IPS-18a (cell line): ENCODE measurements around the gene DPP3.
A peak's percentile ranks its signal among the peaks of the same experiment; 100 is the strongest.

Source experiments
- H3K27ac ChIP-seq: one replicate; pipeline ENCODE4 v1.5.1; 2013; ENCODE audit warnings: low read length
- H3K27me3 ChIP-seq: one replicate; pipeline ENCODE4 v1.6.1; 2013; ENCODE audit warnings: mild to moderate bottlenecking, low read length; ENCODE audit not compliant: control insufficient read depth, insufficient read depth
- H3K36me3 ChIP-seq: one replicate; pipeline ENCODE4 v1.6.1; 2013; ENCODE audit warnings: low read depth, low read length; ENCODE audit not compliant: control insufficient read depth
- H3K4me1 ChIP-seq: one replicate; pipeline ENCODE4 v1.6.1; 2013; ENCODE audit warnings: low read depth, low read length; ENCODE audit not compliant: control insufficient read depth
- H3K4me3 ChIP-seq: one replicate; pipeline ENCODE4 v1.5.1; 2013; ENCODE audit warnings: low read length
- H3K9ac ChIP-seq: one replicate; pipeline ENCODE4 v1.6.1; 2013; ENCODE audit warnings: mild to moderate bottlenecking, low read length, moderate library complexity
- H3K9me3 ChIP-seq: one replicate; pipeline ENCODE4 v1.6.1; 2013; ENCODE audit warnings: low read depth, low read length; ENCODE audit not compliant: control insufficient read depth

Gene DPP3

DNA sequence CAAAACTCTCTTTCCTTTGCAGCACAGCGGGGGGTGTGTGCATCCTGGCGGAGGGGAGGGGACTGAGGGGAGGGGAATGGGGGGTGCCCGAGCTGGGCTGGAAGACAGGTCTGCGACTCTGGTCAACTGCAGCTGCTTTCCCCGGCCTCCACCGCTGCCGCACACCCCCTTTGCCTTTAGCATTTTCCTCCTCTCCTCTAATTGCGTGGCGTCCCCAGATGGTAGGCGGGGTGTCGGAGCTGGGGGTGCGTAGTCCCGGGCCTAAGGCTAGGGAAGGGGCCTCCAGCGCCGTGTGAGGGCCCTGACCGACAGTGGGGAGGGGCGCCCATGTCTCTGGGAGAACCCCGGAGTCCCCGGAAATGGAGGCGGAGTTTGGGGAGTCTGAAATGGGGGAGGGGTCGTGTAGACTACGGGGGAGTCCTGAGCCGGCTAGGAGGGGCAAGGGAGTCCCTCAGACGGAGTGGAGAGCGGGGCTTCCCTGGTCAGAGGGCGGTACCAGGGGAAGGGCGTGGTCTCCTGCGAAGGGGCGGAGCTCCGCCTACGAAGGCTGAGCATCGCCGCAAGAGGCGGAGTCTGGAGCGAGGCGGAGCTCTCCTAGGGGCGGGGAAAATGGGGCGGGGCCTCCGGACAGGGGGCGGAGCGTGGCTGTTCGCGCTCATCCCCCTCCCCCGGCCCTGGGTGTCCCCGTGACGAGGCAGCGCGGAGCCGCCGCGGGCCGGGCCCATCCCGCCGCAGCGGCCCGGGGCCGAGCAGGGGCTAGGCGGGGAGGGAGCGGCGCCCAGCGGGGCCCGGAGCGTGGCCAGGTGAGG is 13.8 kb upstream of the DPP3 start, which contains the start of gene PELI3:
PELI3 (plus strand) TSS at position 681 of the 809 bp plus-strand sequence. CDS start 1,224 bp downstream, outside the sequence.
- peaks cover 4% of the 10 kb centered on the region for H3K27me3 ChIP-seq
- no peaks in the 10 kb centered on the region for H3K36me3 ChIP-seq
- H3K9ac ChIP-seq, result peak within 1 kb of the TSS; percentile 47
- peak within 1 kb of the TSS; percentile 18 for H3K27ac ChIP-seq
- H3K4me3 ChIP-seq, result peak within 1 kb of the TSS; percentile 82
- H3K4me1 ChIP-seq, result peaks cover 18% of the 10 kb centered on the region
- no peaks in the 10 kb centered on the region for H3K9me3 ChIP-seq

DNA sequence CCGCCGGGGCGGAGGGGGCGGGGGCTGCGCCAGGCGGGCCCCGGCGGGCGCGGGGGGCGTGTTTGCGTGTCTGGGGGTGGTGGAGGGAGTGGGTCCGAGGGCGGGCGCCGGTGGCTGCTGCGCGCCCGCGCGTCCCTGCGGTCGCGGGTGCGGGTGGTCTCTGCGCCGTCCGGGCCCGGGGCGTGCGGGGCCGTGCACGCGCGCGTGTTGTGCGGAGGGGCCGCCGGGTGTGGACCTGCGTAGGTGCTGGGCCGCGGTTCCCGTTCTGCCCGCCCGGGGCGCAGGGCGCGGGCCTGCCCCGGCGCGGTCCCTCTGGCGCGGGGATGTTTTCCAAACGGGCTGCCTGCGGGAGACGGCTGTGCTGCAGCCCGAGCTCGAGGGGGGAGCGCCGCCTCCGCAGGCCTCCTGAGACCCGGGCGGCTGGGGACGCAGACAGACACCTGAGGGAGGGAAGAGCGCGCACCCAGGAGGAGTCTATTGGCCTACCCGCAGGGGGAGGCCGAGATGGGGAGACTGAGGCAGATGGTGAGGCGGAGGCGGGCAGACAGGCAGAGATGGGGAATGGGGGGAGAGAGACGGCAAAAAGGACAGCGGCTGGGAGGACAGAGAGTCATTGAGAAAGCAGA is 13.1 kb upstream of the DPP3 start:
- Histone ChIP-seq H3K27me3 (peaks cover 4% of the 10 kb centered on the region), H3K4me1 (peaks cover 18% of the 10 kb centered on the region), H3K9me3 (no peaks in the 10 kb centered on the region), H3K36me3 (no peaks in the 10 kb centered on the region), H3K9ac (peak overlapping the region; percentile 29), H3K27ac (no peak overlapping the region), H3K4me3 (peak overlapping the region; percentile 82)

GRCh38 chr11:66467756-66468155 is 12.5 kb upstream of the DPP3 start:
- H3K4me1 ChIP-seq, result peaks cover 18% of the 10 kb centered on the region
- H3K9ac ChIP-seq, result no peak overlapping the region
- H3K9me3 ChIP-seq, result no peaks in the 10 kb centered on the region
- H3K4me3 ChIP-seq, result peak overlapping the region; percentile 82
- no peak overlapping the region for H3K27ac ChIP-seq
- H3K27me3 ChIP-seq, result peaks cover 4% of the 10 kb centered on the region
- H3K36me3 ChIP-seq, result peaks cover 4% of the 10 kb centered on the region

GRCh38 chr11:66468691-66469090 is 11.5 kb upstream of the DPP3 start:
- Histone ChIP-seq H3K4me3 (no peak overlapping the region), H3K27me3 (peaks cover 4% of the 10 kb centered on the region), H3K36me3 (peaks cover 4% of the 10 kb centered on the region), H3K9ac (no peak overlapping the region), H3K4me1 (peaks cover 18% of the 10 kb centered on the region), H3K9me3 (no peaks in the 10 kb centered on the region), H3K27ac (no peak overlapping the region)

GRCh38 chr11:66469441-66469840 is 10.8 kb upstream of the DPP3 start:
- Histone ChIP-seq H3K36me3 (peaks cover 11% of the 10 kb centered on the region), H3K27me3 (peaks cover 4% of the 10 kb centered on the region), H3K4me1 (peaks cover 18% of the 10 kb centered on the region), H3K4me3 (no peak overlapping the region), H3K9ac (no peak overlapping the region), H3K9me3 (no peaks in the 10 kb centered on the region), H3K27ac (no peak overlapping the region)

GRCh38 chr11:66470015-66470414 is 10.2 kb upstream of the DPP3 start:
- no peak overlapping the region for H3K27ac ChIP-seq
- H3K27me3 ChIP-seq, result peaks cover 4% of the 10 kb centered on the region
- no peaks in the 10 kb centered on the region for H3K9me3 ChIP-seq
- no peak overlapping the region for H3K9ac ChIP-seq
- H3K4me3 ChIP-seq, result no peak overlapping the region
- H3K4me1 ChIP-seq, result peaks cover 17% of the 10 kb centered on the region
- H3K36me3 ChIP-seq, result peaks cover 11% of the 10 kb centered on the region

DNA sequence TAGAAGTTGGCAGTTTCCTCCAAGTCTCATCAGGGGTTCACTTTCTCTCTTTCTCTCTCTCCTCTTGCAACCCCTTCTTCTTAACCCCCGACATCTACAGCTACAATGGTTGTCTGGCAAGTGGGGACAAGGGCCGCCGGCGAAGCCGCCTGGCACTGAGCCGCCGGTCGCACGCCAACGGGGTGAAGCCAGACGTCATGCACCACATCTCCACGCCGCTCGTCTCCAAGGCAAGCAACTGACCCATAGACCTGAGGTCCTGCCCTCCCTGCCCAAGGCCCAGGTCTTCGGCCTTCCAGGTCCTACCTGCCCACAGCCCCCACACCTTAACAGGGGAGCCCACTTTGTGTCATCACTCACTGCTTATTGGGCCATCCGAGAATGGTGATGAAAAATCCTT is 9.1 kb upstream of the DPP3 start:
- Histone ChIP-seq H3K9ac (no peak overlapping the region), H3K27me3 (peaks cover 4% of the 10 kb centered on the region), H3K36me3 (peaks cover 11% of the 10 kb centered on the region), H3K27ac (no peak overlapping the region), H3K4me3 (no peak overlapping the region), H3K9me3 (no peaks in the 10 kb centered on the region), H3K4me1 (peaks cover 8% of the 10 kb centered on the region)

DNA sequence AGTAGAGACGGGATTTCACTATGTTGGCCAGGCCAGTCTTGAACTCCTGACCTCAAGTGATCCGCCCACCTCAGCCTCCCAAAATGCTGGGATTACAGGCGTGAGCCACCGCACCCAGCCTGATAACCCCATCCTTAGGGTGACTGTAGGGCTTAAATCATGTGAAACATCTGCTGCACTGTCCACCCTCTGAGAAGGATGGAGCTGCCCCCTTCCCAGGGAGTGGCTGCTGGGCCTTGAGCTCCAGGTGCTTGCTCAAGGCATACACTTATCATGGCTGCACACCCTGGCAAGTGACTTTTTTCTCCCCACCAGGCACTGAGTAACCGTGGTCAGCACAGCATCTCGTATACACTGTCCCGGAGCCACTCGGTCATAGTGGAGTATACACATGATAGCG is 8.2 kb upstream of the DPP3 start:
- Histone ChIP-seq H3K4me1 (peaks cover 8% of the 10 kb centered on the region), H3K9me3 (no peaks in the 10 kb centered on the region), H3K36me3 (peaks cover 11% of the 10 kb centered on the region), H3K27ac (no peak overlapping the region), H3K27me3 (peaks cover 4% of the 10 kb centered on the region), H3K9ac (no peak overlapping the region), H3K4me3 (no peak overlapping the region)

- H3K9ac ChIP-seq, result no peak overlapping the region
- peaks cover 11% of the 10 kb centered on the region for H3K36me3 ChIP-seq
- no peaks in the 10 kb centered on the region for H3K27me3 ChIP-seq
- H3K9me3 ChIP-seq, result no peaks in the 10 kb centered on the region
- H3K4me1 ChIP-seq, result peaks cover 4% of the 10 kb centered on the region
- H3K27ac ChIP-seq, result no peak overlapping the region
- no peak overlapping the region for H3K4me3 ChIP-seq
Measured at GRCh38 chr11:66473167-66473566, 7.1 kb upstream of the DPP3 start.

GRCh38 chr11:66473608-66474515 is 6.4 kb upstream of the DPP3 start:
- H3K4me1 ChIP-seq, result peaks cover 4% of the 10 kb centered on the region
- H3K9me3 ChIP-seq, result no peaks in the 10 kb centered on the region
- no peak overlapping the region for H3K27ac ChIP-seq
- no peak overlapping the region for H3K4me3 ChIP-seq
- peaks cover 11% of the 10 kb centered on the region for H3K36me3 ChIP-seq
- H3K27me3 ChIP-seq, result no peaks in the 10 kb centered on the region
- no peak overlapping the region for H3K9ac ChIP-seq
